Activated naive CD8-positive, alpha-beta T cell treated with anti-CD3 and anti-CD28 coated beads for 36 hours (primary cell): ENCODE measurements around the gene DDIAS. TPM values are rescaled to one million over a fixed set of nuclear protein-coding genes. Genes with fewer than 3 reads are reported as not detected.
"Not testable (repeated sequence)": the region's sequence is repeated elsewhere in the genome, so short reads cannot be mapped to it uniquely, and the experiment has no call there.

ENCODE experiments used
- DNase-seq: peaks from one replicate; pipeline ENCODE4 v3.0.0; 2021
- H3K27ac Mint-ChIP-seq: one replicate; pipeline ENCODE4 v1.8.0; 2022; ENCODE audit warnings: mild to moderate bottlenecking, moderate library complexity, mixed read lengths
- H3K27me3 Mint-ChIP-seq: one replicate; pipeline ENCODE4 v1.8.0; 2022; ENCODE audit warnings: mild to moderate bottlenecking, mixed read lengths
- H3K36me3 Mint-ChIP-seq: one replicate; pipeline ENCODE4 v1.8.0; 2021; ENCODE audit warnings: mild to moderate bottlenecking, mixed read lengths
- H3K4me1 Mint-ChIP-seq: one replicate; pipeline ENCODE4 v1.8.0; 2021; ENCODE audit warnings: mixed read lengths
- H3K4me3 Mint-ChIP-seq: one replicate; pipeline ENCODE4 v1.8.0; 2022; ENCODE audit warnings: mild to moderate bottlenecking, moderate library complexity, mixed read lengths
- H3K9me3 Mint-ChIP-seq: one replicate; pipeline ENCODE4 v1.8.0; 2022; ENCODE audit warnings: mixed read lengths
- total RNA-seq, 2 experiments: library from RNA; stranded (reverse); gene quantifications; one replicate each; pipeline ENCODE4 v1.2.3, GENCODE V29; 2021

Gene DDIAS, protein sequence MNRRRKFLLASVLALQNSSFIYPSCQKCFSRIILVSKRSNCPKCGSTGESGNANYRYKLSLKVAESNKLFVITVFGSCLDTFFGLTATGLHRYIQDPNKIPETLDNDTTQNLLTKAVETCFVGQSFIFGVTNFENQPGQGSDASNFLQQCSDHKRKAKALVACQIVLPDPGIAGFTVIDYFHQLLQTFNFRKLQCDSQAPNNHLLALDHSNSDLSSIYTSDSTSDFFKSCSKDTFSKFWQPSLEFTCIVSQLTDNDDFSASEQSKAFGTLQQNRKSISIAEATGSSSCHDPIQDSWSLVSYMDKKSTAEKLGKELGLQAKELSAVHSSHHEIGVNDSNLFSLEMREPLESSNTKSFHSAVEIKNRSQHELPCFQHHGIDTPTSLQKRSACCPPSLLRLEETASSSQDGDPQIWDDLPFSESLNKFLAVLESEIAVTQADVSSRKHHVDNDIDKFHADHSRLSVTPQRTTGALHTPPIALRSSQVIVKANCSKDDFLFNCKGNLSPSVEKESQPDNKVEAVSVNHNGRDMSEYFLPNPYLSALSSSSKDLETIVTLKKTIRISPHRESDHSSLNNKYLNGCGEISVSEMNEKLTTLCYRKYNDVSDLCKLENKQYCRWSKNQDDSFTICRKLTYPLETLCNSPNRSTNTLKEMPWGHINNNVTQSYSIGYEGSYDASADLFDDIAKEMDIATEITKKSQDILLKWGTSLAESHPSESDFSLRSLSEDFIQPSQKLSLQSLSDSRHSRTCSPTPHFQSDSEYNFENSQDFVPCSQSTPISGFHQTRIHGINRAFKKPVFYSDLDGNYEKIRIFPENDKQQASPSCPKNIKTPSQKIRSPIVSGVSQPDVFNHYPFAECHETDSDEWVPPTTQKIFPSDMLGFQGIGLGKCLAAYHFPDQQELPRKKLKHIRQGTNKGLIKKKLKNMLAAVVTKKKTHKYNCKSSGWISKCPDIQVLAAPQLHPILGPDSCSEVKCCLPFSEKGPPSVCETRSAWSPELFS
- 10 to 100 TPM; 28.8 to 31.8 TPM for total RNA-seq

DNA sequence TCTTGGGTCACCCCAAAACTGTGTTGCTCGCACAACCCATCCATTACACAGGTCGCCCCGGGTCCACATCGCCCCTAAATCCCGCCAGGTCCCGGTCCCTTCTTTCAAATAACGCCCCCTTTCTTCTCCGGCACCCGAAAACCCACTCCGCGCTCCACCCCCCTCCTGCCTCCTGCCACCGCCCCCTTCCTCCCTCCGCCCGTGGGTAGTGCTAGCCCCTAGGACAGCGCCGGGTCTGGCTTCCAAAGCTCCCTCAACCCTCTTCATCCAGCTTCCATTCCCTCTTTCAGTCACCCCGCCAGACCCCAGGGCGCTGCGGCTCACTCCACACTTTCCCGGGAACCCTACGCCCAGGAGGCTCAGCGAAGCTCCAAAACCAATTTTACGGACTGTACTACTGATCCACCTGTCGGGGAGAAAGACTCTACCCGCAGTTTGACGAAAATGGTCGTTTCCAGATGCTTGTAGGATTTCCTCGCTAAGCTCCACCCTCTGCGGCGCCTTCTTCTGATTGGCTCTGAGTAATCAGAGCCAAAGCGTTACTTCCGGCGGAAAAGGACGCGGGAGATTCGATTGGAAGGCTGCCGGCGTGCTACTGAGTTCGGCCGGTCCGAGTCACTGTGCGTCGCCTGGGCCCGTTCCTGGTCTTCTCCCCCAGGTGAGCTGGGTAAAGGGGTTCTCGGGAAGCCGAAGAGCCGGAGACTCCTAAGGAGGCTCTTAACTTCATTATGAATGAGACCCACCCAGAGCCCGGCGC, at the start of gene DDIAS:
Gene DDIAS (plus strand): TSS at position 572 of the 757 bp plus-strand sequence. CDS start 13,003 bp downstream, outside the sequence.
- Mint-ChIP-seq H3K36me3 (peaks cover 16% of the 10 kb centered on the region), H3K4me1 (peaks cover 50% of the 10 kb centered on the region), H3K27me3 (no peaks in the 10 kb centered on the region)

DNA sequence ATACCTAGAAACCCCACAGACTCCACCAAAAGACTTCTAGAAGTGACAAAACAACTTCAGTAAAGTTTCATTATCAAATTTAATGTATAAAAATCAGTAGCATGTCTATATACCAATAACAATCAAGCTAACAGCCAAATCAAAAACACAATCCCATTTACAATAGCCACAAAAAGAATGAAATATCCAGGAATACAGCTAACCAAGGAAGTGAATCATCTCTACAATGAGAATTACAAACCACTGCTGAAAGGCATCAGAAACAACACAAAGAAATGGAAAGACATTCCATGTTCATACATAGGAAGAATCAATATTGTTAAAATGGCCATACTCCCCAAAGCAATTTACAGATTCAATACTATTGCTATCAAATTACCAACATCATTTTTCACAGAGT, 47.3 kb upstream of the DDIAS start:
- Mint-ChIP-seq H3K27me3 (no peaks in the 10 kb centered on the region), H3K4me1 (peaks cover 6% of the 10 kb centered on the region), H3K36me3 (peaks cover 15% of the 10 kb centered on the region), H3K27ac (no peak overlapping the region), H3K9me3 (peaks cover 1% of the 10 kb centered on the region), H3K4me3 (no peak overlapping the region)
- DNase-seq, result no peak

More for the DNA sequence above, at the start of gene DDIAS:
- H3K27ac Mint-ChIP-seq, result peak within 1 kb of the TSS; percentile 99
- peak; percentile 93 for DNase-seq
- peaks cover 3% of the 10 kb centered on the region for H3K9me3 Mint-ChIP-seq
- peak within 1 kb of the TSS; percentile 100 for H3K4me3 Mint-ChIP-seq

DNA sequence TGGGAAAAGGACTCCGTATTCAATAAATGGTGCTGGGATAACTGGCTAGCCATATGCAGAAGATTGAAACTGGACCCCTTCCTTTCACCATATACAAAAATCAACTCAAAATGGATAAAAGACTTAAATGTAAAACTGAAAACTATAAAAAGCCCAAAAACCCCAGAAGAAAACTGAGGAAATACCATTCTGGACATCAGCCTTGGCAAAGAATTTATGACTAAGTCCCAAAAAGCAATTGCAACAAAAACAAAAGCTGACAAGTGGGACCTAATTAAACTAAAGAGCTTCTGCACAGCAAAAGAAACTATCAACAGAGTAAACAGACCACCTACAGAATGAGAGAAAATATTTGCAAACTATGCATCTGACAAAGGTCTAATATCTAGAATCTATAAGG, 46.6 kb upstream of the DDIAS start:
- H3K4me3 Mint-ChIP-seq, H3K9me3 Mint-ChIP-seq, DNase-seq, H3K27ac Mint-ChIP-seq, H3K4me1 Mint-ChIP-seq, H3K27me3 Mint-ChIP-seq: not testable (repeated sequence)
- peaks cover 13% of the 10 kb centered on the region for H3K36me3 Mint-ChIP-seq

DNA sequence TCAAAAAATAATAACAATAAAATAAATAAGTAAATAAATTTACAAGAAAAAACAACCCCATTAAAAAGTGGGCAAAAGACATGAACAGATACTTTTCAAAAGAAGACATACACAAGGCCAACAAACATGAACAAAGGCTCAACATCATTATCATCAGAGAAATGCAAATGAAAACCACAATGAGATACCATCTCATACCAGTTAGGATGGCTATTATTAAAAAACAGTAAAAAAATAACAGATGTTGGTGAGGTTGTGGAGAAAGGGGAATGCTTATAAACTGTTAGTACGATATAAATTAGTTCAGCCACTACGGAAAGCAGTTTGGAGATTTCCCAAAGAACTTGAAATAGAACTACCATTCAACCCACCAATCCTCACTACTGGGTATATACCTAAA, 45.9 kb upstream of the DDIAS start:
- Mint-ChIP-seq H3K27ac (no peak overlapping the region), H3K36me3 (peaks cover 13% of the 10 kb centered on the region), H3K27me3 (no peaks in the 10 kb centered on the region), H3K9me3 (peaks cover 1% of the 10 kb centered on the region), H3K4me1 (peaks cover 6% of the 10 kb centered on the region), H3K4me3 (no peak overlapping the region)
- no peak for DNase-seq

DNA sequence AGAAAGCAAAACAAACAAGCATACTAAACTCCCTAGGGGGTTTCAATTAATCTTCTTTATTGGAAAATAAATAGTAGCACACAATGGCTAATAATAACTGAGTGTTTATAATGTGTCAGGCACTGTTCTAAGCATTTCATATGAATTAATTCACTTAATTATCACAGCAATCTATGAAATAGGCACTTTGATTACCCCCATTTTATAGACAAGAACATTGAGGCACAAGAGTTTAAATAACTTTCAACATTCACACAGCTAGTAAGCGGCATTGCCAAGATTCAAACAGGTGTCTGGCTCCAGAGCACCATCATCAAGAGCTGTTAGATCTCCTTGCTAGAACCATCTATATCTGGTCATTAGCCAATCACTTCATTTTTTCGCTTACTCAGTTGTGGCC, 44.4 kb upstream of the DDIAS start:
- no peak for DNase-seq
- Mint-ChIP-seq H3K27ac (no peak overlapping the region), H3K4me3 (no peak overlapping the region), H3K27me3 (no peaks in the 10 kb centered on the region), H3K4me1 (peaks cover 6% of the 10 kb centered on the region), H3K9me3 (peaks cover 1% of the 10 kb centered on the region), H3K36me3 (peaks cover 13% of the 10 kb centered on the region)

DNA sequence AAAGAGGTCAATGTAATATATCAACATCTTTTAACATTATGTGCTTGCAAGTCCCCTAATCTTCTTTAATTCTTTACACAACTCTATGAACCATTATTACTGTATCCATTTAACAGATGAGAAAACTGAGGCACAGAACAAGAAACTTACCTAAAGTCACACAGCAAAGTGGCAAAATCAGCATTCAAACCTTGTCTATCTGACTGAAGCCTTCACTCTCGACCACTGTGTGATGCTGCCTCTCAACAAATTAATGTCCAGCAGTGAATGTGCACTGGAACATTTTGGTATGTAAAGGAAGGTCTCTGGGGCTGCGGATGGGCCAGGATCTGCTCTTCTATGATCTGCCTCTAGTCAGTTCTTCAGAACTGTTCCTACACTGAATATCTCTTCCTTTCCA, 43.4 kb upstream of the DDIAS start:
- DNase-seq, result no peak
- Mint-ChIP-seq H3K4me1 (peaks cover 11% of the 10 kb centered on the region), H3K27me3 (no peaks in the 10 kb centered on the region), H3K27ac (no peak overlapping the region), H3K4me3 (no peak overlapping the region), H3K9me3 (peaks cover 1% of the 10 kb centered on the region), H3K36me3 (peaks cover 13% of the 10 kb centered on the region)

DNA sequence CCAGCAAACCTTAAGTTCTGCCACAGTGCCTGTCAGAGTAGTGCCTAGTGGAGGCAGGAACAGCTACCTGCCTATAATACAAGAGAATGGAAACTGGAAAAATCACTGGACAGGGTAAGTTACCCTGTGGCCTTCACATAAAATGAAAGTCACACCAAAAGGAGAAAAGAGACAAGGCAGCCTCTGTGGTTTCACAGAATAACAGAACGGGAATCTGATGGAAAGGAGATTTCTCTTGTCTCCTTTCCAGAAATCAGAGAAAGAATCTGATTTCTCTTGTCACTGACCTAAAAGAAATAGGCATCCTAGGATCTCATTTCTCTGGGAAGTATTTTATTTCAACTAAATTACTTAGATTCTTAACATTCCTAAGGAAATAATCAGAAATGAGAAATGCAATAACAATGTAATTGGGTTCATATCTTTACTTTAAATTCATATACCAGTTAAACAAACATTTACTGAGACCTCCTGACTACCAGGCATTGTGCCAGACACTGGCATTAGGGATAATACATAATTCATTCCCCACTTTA, 42.9 kb upstream of the DDIAS start:
- DNase-seq, result no peak
- peaks cover 15% of the 10 kb centered on the region for H3K4me1 Mint-ChIP-seq
- H3K27ac Mint-ChIP-seq, result no peak overlapping the region
- no peak overlapping the region for H3K4me3 Mint-ChIP-seq
- H3K27me3 Mint-ChIP-seq, result no peaks in the 10 kb centered on the region
- H3K36me3 Mint-ChIP-seq, result peaks cover 13% of the 10 kb centered on the region
- peaks cover 1% of the 10 kb centered on the region for H3K9me3 Mint-ChIP-seq

DNA sequence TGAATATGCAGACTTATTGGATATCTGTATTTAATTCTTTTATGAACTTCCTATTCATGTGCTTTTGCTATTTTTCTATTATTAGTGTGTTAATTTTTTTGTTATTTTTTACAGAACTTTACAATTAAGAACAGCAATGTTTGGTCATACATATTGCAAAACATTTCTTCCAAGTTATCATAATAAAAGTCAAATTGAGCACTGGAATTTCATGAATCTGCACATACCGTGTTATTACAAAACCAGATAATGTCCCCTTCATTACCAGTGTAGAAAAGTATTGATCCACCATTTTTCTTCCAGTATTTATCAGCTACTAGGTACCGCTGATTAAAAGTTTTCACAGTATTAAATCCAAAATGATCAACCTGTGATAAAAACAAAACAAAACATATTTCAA, 41.8 kb upstream of the DDIAS start:
- Mint-ChIP-seq H3K27me3 (no peaks in the 10 kb centered on the region), H3K36me3 (peaks cover 13% of the 10 kb centered on the region), H3K9me3 (peaks cover 1% of the 10 kb centered on the region), H3K4me3 (no peak overlapping the region), H3K27ac (no peak overlapping the region), H3K4me1 (peaks cover 14% of the 10 kb centered on the region)
- no peak for DNase-seq

DNA sequence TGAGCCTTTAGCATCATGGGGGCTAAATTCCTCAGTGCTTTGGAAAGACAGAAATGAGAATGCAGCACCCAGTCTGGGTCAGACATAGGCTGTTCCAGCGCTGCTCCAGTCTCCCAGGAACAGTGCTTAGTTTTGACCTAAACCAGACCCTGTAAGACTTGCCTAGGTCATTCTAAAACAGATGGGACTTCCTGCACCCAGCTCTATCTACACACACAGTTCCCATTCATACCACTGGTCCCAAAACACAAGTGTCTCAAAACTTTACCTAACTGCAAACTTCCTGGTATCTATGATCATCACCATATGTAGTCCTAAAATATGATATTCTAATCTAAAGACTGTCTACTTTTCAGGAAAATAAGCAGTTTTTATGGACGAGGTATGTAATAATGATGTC, 39.2 kb upstream of the DDIAS start:
- Mint-ChIP-seq H3K4me1 (peaks cover 16% of the 10 kb centered on the region), H3K27ac (no peak overlapping the region), H3K4me3 (no peak overlapping the region), H3K27me3 (no peaks in the 10 kb centered on the region), H3K36me3 (peaks cover 6% of the 10 kb centered on the region), H3K9me3 (no peaks in the 10 kb centered on the region)
- no peak for DNase-seq

DNA sequence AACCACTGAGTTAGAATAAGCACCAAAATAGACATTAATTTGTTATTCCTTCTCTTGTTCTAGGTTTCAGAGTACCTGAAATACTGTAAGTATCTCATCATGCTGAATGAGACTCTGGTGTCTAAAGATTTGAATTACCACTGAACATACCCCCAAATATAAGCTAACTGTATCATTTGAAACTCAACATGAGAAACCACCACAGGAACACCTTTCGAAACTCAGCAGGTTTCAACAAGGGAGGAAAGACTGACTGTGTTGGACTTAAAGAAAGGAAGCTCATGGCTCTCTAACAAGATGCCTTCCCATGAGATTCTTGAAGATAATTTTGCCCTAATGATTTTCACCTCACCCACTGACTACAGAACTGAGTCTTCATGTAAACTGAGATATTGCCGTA, 38.3 kb upstream of the DDIAS start:
- Mint-ChIP-seq H3K36me3 (no peaks in the 10 kb centered on the region), H3K27ac (no peak overlapping the region), H3K27me3 (no peaks in the 10 kb centered on the region), H3K4me3 (no peak overlapping the region), H3K4me1 (peaks cover 20% of the 10 kb centered on the region), H3K9me3 (no peaks in the 10 kb centered on the region)
- no peak for DNase-seq

DNA sequence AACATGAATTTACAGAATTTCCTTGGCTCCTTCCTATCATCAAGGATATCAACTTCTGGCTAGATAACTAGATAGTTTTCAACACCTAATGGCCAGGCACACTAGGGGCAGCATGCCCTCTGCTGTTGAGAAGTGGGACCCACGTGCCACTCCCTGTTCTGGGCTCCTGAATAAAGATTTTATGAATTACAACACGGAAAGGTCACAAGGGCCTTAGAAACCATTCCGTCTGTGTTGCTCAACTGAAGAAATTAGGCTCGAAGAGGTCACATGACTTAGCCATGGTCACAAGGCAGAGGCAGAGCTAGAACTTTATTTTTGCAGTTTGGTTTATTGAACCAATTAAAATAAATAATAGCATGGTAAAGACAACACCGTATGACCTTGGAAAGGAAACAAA, 37.3 kb upstream of the DDIAS start:
- Mint-ChIP-seq H3K27ac (no peak overlapping the region), H3K27me3 (no peaks in the 10 kb centered on the region), H3K4me1 (peaks cover 20% of the 10 kb centered on the region), H3K4me3 (no peak overlapping the region), H3K36me3 (no peaks in the 10 kb centered on the region), H3K9me3 (no peaks in the 10 kb centered on the region)
- peak; percentile 18 for DNase-seq

DNA sequence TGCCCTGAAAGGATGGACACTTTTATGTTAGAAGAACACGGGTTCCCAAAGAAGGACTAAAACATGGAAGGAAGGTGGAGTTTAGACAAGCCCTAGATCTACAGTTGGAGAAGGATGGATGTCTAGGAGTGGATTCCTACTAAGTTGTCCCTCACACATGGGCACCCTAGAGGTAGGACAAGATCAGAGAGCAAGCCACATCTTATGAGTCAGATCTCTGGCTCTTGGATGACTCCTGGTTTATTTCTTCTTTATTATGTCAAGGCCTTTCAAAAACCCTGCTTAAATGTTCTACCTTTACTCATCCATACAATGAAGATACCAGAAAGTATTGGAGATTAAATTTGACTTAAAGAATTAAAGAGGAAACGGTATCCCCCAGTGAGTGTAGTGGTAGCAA, 35.7 kb upstream of the DDIAS start:
- DNase-seq, result no peak
- no peak overlapping the region for H3K4me3 Mint-ChIP-seq
- H3K4me1 Mint-ChIP-seq, result peaks cover 20% of the 10 kb centered on the region
- no peak overlapping the region for H3K27ac Mint-ChIP-seq
- no peaks in the 10 kb centered on the region for H3K27me3 Mint-ChIP-seq
- no peaks in the 10 kb centered on the region for H3K36me3 Mint-ChIP-seq
- H3K9me3 Mint-ChIP-seq, result no peaks in the 10 kb centered on the region

DNA sequence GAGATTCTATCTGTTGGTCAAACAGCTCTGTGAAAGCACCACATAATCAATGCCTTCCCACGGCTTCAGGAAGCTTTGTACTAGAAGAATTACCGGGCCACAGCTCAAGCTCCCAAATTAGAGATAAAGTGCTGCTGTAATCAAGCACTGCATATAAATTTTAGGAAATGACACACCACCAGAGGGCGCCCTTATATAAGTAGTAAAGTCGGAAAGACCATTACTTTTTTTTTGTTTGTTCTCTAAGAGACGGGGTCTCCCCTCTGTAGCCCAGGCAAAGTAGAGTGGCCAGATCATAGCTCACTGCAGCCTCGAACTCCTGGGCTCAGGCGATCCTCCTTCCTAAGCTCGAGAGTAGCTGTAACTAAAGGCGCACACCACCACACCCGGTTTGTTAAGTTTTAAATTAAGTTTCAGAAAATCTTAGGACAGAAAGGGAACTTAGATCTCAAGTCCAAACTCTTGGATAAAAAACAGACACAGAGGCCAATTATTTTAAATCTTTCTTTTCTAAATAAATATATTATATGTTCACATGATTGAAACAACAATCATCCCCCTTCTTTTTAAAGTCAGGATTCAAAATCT, 33.9 kb upstream of the DDIAS start:
- Mint-ChIP-seq H3K9me3 (no peaks in the 10 kb centered on the region), H3K27ac (no peak overlapping the region), H3K36me3 (no peaks in the 10 kb centered on the region), H3K4me1 (peaks cover 20% of the 10 kb centered on the region), H3K27me3 (no peaks in the 10 kb centered on the region), H3K4me3 (no peak overlapping the region)
- DNase-seq, result peak; percentile 52

DNA sequence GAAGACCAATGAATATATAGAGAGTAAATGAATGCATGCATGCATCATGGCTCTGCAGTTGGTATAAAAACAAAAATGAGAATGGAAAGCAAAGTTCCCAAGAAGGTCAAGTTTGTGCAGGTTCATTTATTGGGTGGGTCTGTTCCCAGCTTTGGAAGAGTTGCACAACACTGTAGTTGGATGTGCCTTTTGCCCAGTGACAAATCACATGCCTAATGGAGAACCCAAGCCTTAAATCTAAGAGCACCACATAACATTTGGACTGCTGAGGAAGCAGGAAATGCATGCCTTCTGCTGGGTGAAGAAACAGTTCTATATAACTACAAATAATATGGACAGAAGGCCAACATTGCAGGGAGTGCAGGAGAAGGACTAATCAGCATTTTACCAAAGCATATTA, 31.9 kb upstream of the DDIAS start:
- Mint-ChIP-seq H3K4me1 (peaks cover 21% of the 10 kb centered on the region), H3K4me3 (no peak overlapping the region), H3K36me3 (no peaks in the 10 kb centered on the region), H3K27ac (no peak overlapping the region), H3K27me3 (no peaks in the 10 kb centered on the region), H3K9me3 (no peaks in the 10 kb centered on the region)
- no peak for DNase-seq
